Effector memory CD4-positive, alpha-beta T cell (primary cell): Measurements from ENCODE around the gene TSNAXIP1.
"Not testable (repeated sequence)": the region's sequence is repeated elsewhere in the genome, so short reads cannot be mapped to it uniquely, and the experiment has no call there.

Source experiments
- DNase-seq, 3 donors: peaks; one replicate each; pipeline ENCODE4 v3.0.0-alpha.2; 2020
- H3K27ac ChIP-seq: 2 replicates; pipeline ENCODE4 v1.7.0; 2013; ENCODE audit warnings: mild to moderate bottlenecking, low read length, moderate library complexity; ENCODE audit not compliant: insufficient read depth, poor library complexity, severe bottlenecking
- H3K27me3 ChIP-seq: replicated peaks from 2 replicates; pipeline ENCODE4 v1.7.0; 2013; ENCODE audit warnings: mild to moderate bottlenecking, low read length; ENCODE audit not compliant: insufficient read depth, control insufficient read depth, poor library complexity, severe bottlenecking
- H3K36me3 ChIP-seq: 2 replicates; pipeline ENCODE4 v1.7.0; 2013; ENCODE audit warnings: mild to moderate bottlenecking, low read length, moderate library complexity; ENCODE audit not compliant: control insufficient read depth, insufficient read depth
- H3K4me1 ChIP-seq: 2 replicates; pipeline ENCODE4 v1.7.0; 2013; ENCODE audit warnings: low read length, mild to moderate bottlenecking; ENCODE audit not compliant: control insufficient read depth, insufficient read depth, poor library complexity, severe bottlenecking
- H3K4me3 ChIP-seq: 2 replicates; pipeline ENCODE4 v1.7.0; 2013; ENCODE audit warnings: low read length, low read depth, mild to moderate bottlenecking; ENCODE audit not compliant: insufficient read depth, poor library complexity, severe bottlenecking
- H3K9me3 ChIP-seq: 2 replicates; pipeline ENCODE4 v1.7.0; 2013; ENCODE audit warnings: mild to moderate bottlenecking, low read length, moderate library complexity; ENCODE audit not compliant: control insufficient read depth

Gene TSNAXIP1

DNA sequence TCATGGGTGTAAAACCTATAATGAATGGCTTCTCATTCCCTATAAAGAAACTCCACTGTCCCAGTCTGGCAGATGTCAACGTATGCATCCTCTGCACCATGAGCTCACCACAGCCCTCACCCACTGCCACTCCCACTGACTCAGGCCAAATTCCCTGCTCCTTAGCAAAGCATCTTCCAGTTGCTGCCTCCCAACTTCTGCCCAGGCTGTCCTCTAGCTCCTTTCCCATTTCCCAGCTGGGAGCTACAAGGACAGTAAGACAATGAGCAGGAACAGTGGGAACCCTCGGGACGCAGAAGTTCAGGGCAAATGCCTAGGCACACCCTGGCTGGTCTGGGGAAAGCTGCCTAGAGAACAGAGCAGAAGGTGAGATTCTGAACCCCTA, 26.3 kb downstream of the TSNAXIP1 start:
- no peak for DNase-seq

DNA sequence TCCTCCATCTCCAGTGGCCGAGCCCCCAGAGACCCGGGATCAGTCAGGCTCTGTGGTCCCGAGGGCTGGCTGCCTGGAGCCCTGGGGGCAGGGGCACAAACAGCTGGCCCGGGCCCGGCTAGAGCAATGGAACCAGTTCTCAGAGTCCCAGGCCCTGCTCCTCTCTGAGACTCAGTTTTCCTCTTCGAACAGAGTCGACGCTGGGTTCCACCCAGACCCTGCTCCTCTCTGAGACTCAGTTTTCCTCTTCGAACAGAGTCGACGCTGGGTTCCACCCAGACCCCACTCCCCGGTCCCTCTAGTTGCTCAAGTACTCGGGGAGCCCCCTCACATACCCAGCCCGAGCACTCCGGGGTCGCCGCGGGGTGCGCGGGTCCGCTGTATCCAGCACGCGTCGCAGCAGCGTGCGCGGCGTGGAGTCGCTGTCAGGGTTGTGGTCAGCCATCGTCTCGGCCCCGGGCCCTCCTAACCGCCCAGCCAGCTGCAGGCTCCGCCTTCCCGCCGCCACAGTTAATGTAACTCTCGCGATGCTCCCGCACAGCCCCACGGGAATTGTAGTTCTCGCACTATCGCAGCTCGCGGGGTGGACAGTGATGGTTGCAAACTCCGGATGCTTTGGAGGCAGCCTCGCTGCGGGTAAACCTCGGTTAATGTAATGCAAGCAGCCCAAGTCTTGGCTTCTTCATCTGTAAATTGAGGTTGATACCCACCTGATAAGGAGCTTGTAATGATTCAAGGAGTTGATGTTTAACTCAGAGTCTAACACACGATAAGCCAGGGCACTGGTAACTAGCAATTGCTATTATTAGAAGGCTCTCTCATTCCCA, 26.9 kb downstream of the TSNAXIP1 start:
- Histone ChIP-seq H3K27me3 (no peaks in the 10 kb centered on the region), H3K4me1 (peaks cover 5% of the 10 kb centered on the region), H3K36me3 (peaks cover 26% of the 10 kb centered on the region), H3K4me3 (peak overlapping the region; percentile 75), H3K9me3 (no peaks in the 10 kb centered on the region), H3K27ac (peak overlapping the region; percentile 71)
- peak; percentile 79 to 89 (median 85) for DNase-seq

More for the DNA sequence above, 26.3 kb downstream of the TSNAXIP1 start:
- Histone ChIP-seq H3K4me1 (peaks cover 5% of the 10 kb centered on the region), H3K27me3 (no peaks in the 10 kb centered on the region), H3K36me3 (peaks cover 32% of the 10 kb centered on the region), H3K9me3 (no peaks in the 10 kb centered on the region), H3K4me3 (peak overlapping the region; percentile 75), H3K27ac (peak overlapping the region; percentile 71)

DNA sequence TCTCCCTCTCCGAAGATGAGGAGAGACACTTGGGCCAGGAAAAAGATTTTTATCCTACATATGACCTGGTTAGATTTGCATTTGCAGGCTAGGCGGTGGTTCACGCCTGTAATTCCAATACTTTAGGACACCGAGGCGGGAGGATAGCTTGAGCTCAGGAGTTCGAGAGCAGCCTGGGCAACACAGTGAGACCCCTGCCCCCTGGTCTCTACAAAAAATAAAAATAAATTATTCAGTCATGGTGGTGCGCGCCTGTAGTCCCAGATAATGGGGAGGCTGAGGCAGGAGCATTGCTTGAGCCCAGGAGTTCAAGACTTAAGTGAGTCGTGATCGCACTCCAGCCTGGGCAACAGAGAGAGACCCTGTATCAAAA, 27.5 kb downstream of the TSNAXIP1 start:
- Histone ChIP-seq H3K9me3 (no peaks in the 10 kb centered on the region), H3K36me3 (peaks cover 25% of the 10 kb centered on the region), H3K27ac (peak overlapping the region; percentile 15), H3K4me1 (peaks cover 5% of the 10 kb centered on the region), H3K4me3 (peak overlapping the region; percentile 75), H3K27me3 (no peaks in the 10 kb centered on the region)
- DNase-seq = no peak

DNA sequence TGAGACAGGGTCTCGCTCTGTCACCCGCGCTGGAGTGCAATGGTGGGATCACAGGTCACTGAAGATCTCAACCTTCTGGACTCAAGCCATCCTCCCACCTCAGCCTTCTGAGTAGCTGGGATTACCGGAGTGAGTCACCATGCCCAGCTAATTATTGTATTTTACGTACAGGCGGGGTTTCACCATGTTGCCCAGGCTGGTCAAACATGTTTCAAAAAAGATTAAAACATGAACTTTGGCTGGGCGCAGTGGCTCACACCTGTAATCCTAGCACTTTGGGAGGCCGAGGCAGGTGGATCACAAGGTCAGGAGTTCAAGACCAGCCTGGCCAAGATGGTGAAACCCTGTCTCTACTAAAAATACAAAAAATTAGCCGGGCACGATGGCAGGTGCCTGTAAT, 30.5 kb downstream of the TSNAXIP1 start:
- H3K4me3 ChIP-seq, DNase-seq, H3K36me3 ChIP-seq, H3K27ac ChIP-seq, H3K9me3 ChIP-seq, H3K27me3 ChIP-seq: not testable (repeated sequence)
- H3K4me1 ChIP-seq = peaks cover 10% of the 10 kb centered on the region

DNA sequence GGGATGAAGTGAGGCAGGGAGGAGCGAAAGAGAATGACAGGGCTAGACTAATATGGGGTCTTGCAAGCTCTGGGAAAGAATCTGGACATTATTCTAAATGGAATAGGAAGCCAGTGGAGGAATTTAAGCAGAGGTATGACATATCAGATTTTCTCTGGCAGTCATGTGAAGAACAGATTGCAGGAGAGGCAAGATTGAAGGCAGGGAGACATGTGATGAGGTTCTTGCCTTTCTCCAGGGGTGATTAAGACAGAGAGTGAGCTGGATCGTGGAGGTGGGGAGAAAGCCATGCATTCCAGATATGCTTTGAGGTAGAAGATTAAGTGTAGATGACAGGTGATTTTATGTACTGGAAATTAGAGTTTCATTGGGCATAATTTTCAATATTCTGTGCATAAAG, 31.1 kb downstream of the TSNAXIP1 start:
- peaks cover 11% of the 10 kb centered on the region for H3K4me1 ChIP-seq
- H3K4me3 ChIP-seq = no peak overlapping the region
- no peaks in the 10 kb centered on the region for H3K36me3 ChIP-seq
- DNase-seq = no peak
- H3K9me3 ChIP-seq = no peaks in the 10 kb centered on the region
- no peaks in the 10 kb centered on the region for H3K27me3 ChIP-seq
- no peak overlapping the region for H3K27ac ChIP-seq

DNA sequence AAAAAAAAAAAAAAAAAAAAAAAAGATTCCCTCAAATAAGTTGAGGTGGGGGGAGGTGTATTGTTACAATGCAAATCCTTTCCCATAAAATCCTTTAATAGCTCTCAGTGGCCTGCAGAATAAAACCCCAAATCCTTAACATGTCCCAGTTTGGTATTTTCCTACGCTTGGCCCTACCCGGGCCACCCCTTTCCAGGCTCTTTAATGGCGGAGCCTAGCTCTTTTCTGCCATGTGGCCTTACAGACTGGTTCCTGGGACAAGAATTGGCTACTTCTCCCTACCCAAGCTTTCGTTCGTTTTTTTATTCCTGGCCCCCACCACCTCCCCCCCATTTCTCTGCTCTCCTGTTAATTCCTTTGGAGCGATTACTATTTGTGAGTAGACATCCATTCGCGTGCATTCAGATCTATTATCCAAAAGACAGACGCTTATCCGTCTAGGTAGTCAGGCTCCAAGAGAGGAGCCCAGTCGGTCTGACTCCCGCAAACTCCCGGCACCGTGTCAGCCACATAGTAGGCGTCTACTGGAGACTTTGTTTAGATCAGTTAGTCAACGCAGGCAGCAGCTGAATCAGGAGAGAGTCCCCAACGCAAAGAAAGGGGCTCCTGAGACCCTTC, 34.6 kb downstream of the TSNAXIP1 start:
- no peak for DNase-seq
- peaks cover 38% of the 10 kb centered on the region for H3K4me1 ChIP-seq
- H3K27me3 ChIP-seq = no peaks in the 10 kb centered on the region
- peak overlapping the region; percentile 95 for H3K27ac ChIP-seq
- H3K4me3 ChIP-seq = peak overlapping the region; percentile 86
- H3K36me3 ChIP-seq = no peaks in the 10 kb centered on the region
- H3K9me3 ChIP-seq = no peaks in the 10 kb centered on the region

DNA sequence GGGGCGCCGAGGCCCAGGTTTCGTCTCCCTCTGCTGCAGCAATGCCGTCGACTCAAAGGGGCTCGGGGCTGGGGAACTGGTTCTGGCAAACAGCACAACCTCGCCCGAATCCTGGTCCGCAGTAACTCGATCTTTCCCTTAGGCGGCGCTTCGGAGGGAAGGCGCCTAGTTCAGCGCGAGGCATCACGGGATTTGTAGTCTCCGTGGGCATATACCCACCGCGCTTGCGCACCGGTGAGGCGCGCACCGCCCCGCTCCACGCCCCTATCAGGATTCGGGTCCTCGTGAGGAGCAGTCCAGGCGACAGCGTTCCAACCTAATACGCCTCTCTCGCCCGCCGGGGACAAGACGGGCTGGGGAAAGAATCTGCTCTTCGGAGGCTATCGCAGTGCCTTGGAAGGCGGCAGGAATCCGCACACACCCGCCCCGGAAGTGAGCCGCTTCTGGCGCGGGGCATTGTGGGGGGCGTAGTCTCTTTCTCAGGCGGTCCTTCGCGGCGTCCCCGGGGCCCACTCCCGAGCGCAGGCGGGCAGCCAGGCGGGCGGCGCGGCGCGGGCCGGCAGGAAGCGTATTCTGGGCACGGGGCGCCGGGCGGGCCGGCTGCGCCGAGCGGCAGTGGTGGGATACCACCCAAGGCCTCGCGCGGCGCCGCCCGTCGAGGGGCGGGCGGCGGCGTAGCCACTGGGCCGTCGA, 35.3 kb downstream of the TSNAXIP1 start, which contains the start of gene THAP11:
Gene THAP11 (plus strand): TSS at position 505 of the 693 bp plus-strand sequence. CDS start 235 bp downstream, outside the sequence.
- Histone ChIP-seq H3K36me3 (no peaks in the 10 kb centered on the region), H3K27ac (peak within 1 kb of the TSS; percentile 95), H3K9me3 (no peaks in the 10 kb centered on the region), H3K4me3 (peak within 1 kb of the TSS; percentile 86), H3K27me3 (no peaks in the 10 kb centered on the region), H3K4me1 (peaks cover 39% of the 10 kb centered on the region)
- DNase-seq = peak; percentile 84 to 89 (median 88)

DNA sequence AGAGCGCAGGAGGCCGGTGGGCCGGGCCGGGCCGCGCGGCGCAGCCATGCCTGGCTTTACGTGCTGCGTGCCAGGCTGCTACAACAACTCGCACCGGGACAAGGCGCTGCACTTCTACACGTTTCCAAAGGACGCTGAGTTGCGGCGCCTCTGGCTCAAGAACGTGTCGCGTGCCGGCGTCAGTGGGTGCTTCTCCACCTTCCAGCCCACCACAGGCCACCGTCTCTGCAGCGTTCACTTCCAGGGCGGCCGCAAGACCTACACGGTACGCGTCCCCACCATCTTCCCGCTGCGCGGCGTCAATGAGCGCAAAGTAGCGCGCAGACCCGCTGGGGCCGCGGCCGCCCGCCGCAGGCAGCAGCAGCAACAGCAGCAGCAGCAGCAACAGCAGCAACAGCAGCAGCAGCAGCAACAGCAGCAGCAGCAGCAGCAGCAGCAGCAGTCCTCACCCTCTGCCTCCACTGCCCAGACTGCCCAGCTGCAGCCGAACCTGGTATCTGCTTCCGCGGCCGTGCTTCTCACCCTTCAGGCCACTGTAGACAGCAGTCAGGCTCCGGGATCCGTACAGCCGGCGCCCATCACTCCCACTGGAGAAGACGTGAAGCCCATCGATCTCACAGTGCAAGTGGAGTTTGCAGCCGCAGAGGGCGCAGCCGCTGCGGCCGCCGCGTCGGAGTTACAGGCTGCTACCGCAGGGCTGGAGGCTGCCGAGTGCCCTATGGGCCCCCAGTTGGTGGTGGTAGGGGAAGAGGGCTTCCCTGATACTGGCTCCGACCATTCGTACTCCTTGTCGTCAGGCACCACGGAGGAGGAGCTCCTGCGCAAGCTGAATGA, 36.0 kb downstream of the TSNAXIP1 start:
- no peaks in the 10 kb centered on the region for H3K36me3 ChIP-seq
- H3K4me1 ChIP-seq = peaks cover 45% of the 10 kb centered on the region
- H3K4me3 ChIP-seq = peak overlapping the region; percentile 86
- H3K27ac ChIP-seq = peak overlapping the region; percentile 95
- H3K27me3 ChIP-seq = no peaks in the 10 kb centered on the region
- peak; percentile 37 to 66 (median 56) for DNase-seq
- no peaks in the 10 kb centered on the region for H3K9me3 ChIP-seq

DNA sequence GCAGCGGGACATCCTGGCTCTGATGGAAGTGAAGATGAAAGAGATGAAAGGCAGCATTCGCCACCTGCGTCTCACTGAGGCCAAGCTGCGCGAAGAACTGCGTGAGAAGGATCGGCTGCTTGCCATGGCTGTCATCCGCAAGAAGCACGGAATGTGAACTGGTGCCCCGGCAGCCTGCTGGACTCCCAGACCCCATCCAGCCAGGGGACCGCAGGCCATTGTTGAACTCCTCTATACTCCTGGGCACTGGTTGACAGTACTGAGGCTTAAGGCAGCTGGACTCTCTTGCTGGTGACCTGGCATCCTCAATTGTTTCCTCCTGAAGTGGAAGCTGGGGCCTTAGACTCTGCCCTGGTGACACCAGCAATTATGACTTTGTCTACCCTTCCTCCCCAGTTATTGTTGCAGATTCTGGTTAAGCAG, 36.7 kb downstream of the TSNAXIP1 start:
- peak overlapping the region; percentile 95 for H3K27ac ChIP-seq
- H3K27me3 ChIP-seq = no peaks in the 10 kb centered on the region
- peaks cover 48% of the 10 kb centered on the region for H3K4me1 ChIP-seq
- no peaks in the 10 kb centered on the region for H3K36me3 ChIP-seq
- H3K9me3 ChIP-seq = no peaks in the 10 kb centered on the region
- peak overlapping the region; percentile 86 for H3K4me3 ChIP-seq
- DNase-seq = no peak
